Measurements from ENCODE around the gene SLC1A2. TPM values are rescaled to one million over a fixed set of nuclear protein-coding genes. Genes with fewer than 3 reads are reported as not detected.

Gene SLC1A2
- total RNA-seq, 4 donors from 2014 or later: 0.27 to 0.80 (median 0.79) TPM; not detected in 1

GRCh38 chr11:35237860-35238715 is 181.3 kb downstream of the SLC1A2 start:
- no peak overlapping the region for H3K4me3 ChIP-seq
- no peaks in the 10 kb centered on the region for H3K27me3 ChIP-seq
- no peaks in the 10 kb centered on the region for H3K36me3 ChIP-seq
- H3K9me3 ChIP-seq: no peaks in the 10 kb centered on the region
- in situ Hi-C loops (cut with MboI; ENCODE audit: low pct_ligation_motif_present in 1 of 4, low pct_unique_long_range_greater_than_20kb in 1 of 4, low sequenced_read_pairs in 3 of 4): loop anchor here in 1 of 4 donors (10.0 kb wide), 1 partner anchor 243 kb away; no protein-coding TSS in a partner anchor
- no peak overlapping the region for H3K27ac ChIP-seq
- TF ChIP-seq POLR2AphosphoS5 (IDR thresholded peaks at IDR 0.05) (no peak), EP300 (IDR thresholded peaks at IDR 0.05; ENCODE audit: low read depth) (no peak), CTCF (IDR thresholded peaks at IDR 0.05) (peak; percentile 65 to 78 (median 75))
- peak; percentile 54 for DNase-seq
- H3K4me1 ChIP-seq: peaks cover 0 to 34% (median 2%) of the 10 kb centered on the region in 4 donors
- intact Hi-C loops (cut with DNase I; ENCODE audit: low total_unique reads): no loop called here
- WGBS, 2 donors (ENCODE audit: low coverage in 1 of 2): 73 to 83% methylated on average over 6 to 15 of the region's 15 CpGs

DNA sequence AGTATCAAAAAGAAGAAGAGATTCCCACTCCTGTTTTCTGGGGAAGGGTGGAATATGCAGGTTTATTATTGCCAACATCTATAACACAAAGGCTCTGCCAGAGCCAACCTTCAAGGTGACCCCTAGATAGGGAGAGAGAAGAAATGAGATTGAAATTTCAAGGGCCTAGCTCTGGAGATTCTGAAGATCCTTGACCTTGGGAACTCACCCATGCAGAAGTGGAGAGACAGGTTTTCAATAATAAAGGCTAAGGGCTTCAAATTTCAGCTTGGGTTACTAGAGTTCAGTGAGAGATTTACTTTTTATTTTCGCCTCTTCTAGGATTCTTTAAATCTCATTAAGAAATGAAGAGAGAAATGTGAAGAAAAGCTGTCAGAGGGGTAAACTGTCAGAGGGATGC is 182.0 kb downstream of the SLC1A2 start:
- in situ Hi-C loops (cut with MboI; ENCODE audit: low pct_ligation_motif_present in 1 of 4, low pct_unique_long_range_greater_than_20kb in 1 of 4, low sequenced_read_pairs in 3 of 4): loop anchor here in 1 of 4 donors (10.0 kb wide), 1 partner anchor 243 kb away; no protein-coding TSS in a partner anchor
- H3K4me1 ChIP-seq: peaks cover 0 to 35% (median 2%) of the 10 kb centered on the region in 4 donors
- H3K36me3 ChIP-seq: no peaks in the 10 kb centered on the region
- H3K9me3 ChIP-seq: no peaks in the 10 kb centered on the region
- no peaks in the 10 kb centered on the region for H3K27me3 ChIP-seq
- no peak overlapping the region for H3K4me3 ChIP-seq
- WGBS, 2 donors (ENCODE audit: low coverage in 1 of 2): 80 to 83% methylated on average over 1 of the region's 1 CpG
- H3K27ac ChIP-seq: no peak overlapping the region
- TF ChIP-seq EP300 (IDR thresholded peaks at IDR 0.05; ENCODE audit: low read depth): no peak
- no peak for TF ChIP-seq POLR2A (IDR thresholded peaks at IDR 0.05)
- TF ChIP-seq CTCF (IDR thresholded peaks at IDR 0.05): no peak
- TF ChIP-seq POLR2AphosphoS5 (IDR thresholded peaks at IDR 0.05): no peak
- DNase-seq: no peak
- intact Hi-C loops (cut with DNase I; ENCODE audit: low total_unique reads): no loop called here

DNA sequence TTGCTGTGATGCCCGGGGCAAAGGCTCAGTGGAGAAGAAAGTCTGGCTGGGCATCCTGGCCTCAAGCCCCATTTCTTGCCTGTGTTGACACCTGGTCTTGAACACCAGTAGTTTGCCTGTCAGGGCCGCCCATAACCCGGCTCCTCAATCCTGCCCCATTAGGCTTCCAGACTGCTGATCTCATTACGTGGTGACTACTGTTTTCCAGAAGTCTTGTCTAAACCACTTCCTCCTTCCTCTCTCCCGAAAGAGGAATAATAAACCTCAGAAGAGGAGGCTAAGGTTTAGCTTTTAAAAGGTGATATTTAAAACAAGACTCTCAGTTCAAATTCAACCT is 182.7 kb downstream of the SLC1A2 start:
- Histone ChIP-seq H3K4me1 (peaks cover 0 to 31% (median 3%) of the 10 kb centered on the region in 4 donors), H3K36me3 (no peaks in the 10 kb centered on the region), H3K27ac (no peak overlapping the region), H3K9me3 (no peaks in the 10 kb centered on the region), H3K4me3 (no peak overlapping the region), H3K27me3 (no peaks in the 10 kb centered on the region)
- in situ Hi-C loops (cut with MboI; ENCODE audit: low pct_ligation_motif_present in 1 of 4, low pct_unique_long_range_greater_than_20kb in 1 of 4, low sequenced_read_pairs in 3 of 4) (loop anchor here in 1 of 4 donors (10.0 kb wide), 1 partner anchor 242 kb away; no protein-coding TSS in a partner anchor), intact Hi-C loops (cut with DNase I; ENCODE audit: low total_unique reads) (no loop called here)
- TF ChIP-seq CTCF (IDR thresholded peaks at IDR 0.05) (no peak), POLR2AphosphoS5 (IDR thresholded peaks at IDR 0.05) (no peak), EP300 (IDR thresholded peaks at IDR 0.05; ENCODE audit: low read depth) (no peak), POLR2A (IDR thresholded peaks at IDR 0.05) (no peak)
- 67 to 68% methylated on average over 4 to 5 of the region's 5 CpGs for WGBS, 2 donors (ENCODE audit: low coverage in 1 of 2)
- no peak for DNase-seq

DNA sequence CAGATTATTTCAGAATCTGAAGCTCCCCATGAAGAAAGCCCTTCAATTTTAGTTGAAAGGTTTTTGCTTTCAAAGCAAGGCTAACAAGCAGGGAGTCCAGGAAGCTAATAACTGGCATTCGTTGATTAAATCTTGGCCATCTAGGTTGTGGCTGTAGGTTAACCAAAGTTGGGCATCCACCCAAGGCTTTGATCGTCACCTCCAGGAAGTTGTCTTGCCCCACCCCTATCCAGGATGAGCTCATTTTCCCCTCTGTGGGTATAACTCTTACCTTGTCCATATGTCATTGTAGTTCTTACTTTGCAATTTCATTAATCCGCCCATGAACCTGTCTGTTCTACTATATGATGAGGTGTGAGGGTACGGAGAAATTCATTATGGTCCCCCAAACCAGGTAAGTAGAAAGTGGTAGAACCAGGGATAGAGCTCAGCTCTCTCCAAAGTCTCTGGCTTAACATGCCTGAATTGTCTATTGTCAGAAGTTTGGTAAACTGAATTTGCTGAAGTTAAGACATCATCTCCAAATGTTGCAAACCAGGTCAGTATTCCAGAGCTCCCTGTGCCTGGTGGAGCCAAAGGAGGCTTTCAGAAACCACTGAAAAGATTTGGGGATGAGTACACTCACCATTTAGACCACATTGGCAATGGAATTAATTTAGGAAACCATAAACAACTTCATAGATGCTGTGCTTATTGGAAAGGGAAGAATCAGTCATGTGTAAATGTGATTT is 183.3 kb downstream of the SLC1A2 start:
- intact Hi-C loops (cut with DNase I; ENCODE audit: low total_unique reads): no loop called here
- no peak overlapping the region for H3K27ac ChIP-seq
- in situ Hi-C loops (cut with MboI; ENCODE audit: low pct_ligation_motif_present in 1 of 4, low pct_unique_long_range_greater_than_20kb in 1 of 4, low sequenced_read_pairs in 3 of 4): loop anchor here in 1 of 4 donors (10.0 kb wide), 1 partner anchor 241 kb away; no protein-coding TSS in a partner anchor

More for the DNA sequence above, 183.3 kb downstream of the SLC1A2 start:
- H3K4me3 ChIP-seq: no peak overlapping the region
- H3K27me3 ChIP-seq: no peaks in the 10 kb centered on the region
- H3K36me3 ChIP-seq: no peaks in the 10 kb centered on the region
- TF ChIP-seq POLR2AphosphoS5 (IDR thresholded peaks at IDR 0.05) (no peak), CTCF (IDR thresholded peaks at IDR 0.05) (no peak), POLR2A (IDR thresholded peaks at IDR 0.05) (no peak), EP300 (IDR thresholded peaks at IDR 0.05; ENCODE audit: low read depth) (no peak)
- peaks cover 0 to 31% (median 3%) of the 10 kb centered on the region in 4 donors for H3K4me1 ChIP-seq
- no peaks in the 10 kb centered on the region for H3K9me3 ChIP-seq
- peak; percentile 68 for DNase-seq
- 54% methylated on average over 4 of the region's 4 CpGs; no CpG with 5 or more reads in 1 of the 2 donors for WGBS, 2 donors (ENCODE audit: low coverage in 1 of 2)
